GM19023 (cell line): ENCODE measurements around the gene ATP5PO.

ENCODE experiments used
- ATAC-seq: cut with Tn5 transposase; IDR thresholded peaks from one replicate; pipeline ENCODE4 v1.9.1; 2021; ENCODE audit warnings: mild to moderate bottlenecking, moderate library complexity; ENCODE audit not compliant: unreplicated experiment

Gene ATP5PO, protein sequence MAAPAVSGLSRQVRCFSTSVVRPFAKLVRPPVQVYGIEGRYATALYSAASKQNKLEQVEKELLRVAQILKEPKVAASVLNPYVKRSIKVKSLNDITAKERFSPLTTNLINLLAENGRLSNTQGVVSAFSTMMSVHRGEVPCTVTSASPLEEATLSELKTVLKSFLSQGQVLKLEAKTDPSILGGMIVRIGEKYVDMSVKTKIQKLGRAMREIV

DNA sequence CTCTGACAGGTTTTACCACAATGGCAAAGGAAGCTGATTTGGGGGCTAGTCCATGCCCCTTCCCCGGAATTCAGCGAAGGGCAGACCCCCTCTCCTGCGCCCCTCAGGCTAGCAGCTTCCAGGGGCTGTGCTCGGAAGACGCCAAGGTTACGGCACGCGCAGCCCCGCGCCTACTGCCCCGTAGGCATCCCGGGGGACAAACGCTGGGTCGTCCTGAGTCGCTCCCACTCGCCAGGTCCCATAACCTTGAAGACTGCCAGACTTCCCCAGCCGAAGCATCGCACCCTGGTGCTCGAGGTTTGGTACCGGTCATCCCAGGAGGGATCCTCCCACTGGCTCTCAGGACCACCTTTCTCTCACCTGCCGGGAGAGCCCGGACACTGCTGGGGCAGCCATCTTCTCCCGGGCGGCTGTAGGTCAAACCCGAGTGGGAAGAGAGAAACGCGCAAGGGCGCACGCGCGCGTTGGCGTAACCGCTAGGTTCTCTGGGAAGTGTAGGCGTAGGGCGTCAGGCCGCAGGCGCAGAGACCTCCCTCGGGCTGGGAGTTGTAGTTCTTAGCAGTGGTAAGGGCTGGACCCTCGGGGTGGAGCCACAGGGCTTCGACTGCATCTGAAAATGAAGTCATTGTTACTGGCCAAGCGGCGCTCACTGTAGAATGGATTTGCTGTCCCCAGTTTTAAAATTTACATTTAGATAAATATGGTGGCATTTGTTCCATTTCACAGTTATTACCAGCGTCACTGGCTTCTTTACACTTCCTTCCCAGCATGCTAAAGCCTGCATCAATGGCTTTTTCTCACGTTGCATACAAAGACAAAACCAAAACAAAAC, at the start of gene ATP5PO:
ATP5PO (minus strand) TSS at position 437 of the 832 bp plus-strand sequence; CDS start at position 396, 41 bp downstream.
- peak; percentile 98 for ATAC-seq

DNA sequence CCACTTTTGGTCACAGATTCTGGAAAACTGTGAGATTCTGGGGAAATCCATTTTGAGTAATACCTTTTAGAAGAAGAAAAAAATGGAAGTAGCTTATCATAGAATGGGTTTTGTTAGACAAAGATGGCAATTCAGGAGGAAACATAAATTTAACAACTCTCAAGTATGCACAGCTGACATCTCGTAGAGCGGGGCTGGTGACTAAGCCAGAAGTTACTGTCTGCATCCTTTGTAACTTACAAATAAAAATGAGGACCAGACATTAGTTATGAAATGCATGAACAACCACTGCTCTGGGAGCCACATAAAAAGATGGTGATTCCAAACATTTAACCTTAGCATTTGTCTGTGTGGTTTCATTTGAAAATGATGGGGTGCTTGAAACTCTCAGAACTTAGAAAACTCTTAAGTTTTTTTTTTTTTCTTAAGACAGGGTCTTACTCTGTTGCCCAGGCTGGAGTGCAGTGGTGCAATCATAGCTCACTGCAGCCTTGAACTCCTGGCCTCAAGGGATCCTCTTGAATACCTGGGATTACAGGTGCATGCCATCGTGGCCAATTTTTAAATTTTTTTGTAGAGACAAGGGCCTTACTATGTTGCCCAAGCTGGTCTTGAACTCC, 49.2 kb upstream of the ATP5PO start:
- ATAC-seq: no peak

DNA sequence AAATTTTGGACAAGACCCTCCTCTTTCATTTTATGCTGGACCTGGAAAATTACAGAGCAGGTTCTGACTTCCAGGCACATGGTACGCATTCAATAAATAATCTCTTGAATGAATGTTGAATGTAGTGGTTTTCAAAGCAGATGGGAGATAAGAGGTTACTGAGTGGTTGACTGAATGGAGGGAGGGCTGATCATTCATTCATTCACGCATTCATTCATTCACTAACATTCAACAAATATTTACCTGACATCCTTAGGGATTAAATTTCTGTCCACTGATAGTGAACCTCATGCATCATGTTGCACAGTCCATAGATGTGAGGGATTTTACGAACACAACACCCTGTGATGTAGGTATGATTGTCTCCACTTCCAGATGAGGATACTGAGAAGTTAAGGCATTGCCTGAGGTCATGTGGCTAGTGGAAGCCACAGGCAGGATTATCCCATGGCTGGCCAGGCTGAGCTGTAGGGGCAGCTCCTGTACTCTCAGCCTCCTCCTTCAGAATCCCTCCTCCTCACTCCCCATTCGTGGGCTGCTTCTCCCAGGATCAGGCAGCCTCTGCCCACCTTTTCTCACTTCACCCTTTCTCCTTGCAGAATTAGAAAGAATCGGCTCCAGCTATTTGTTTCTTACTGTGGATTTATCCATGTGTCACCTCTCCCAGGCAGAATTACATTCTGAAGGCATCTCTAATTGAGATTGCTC, 48.4 kb upstream of the ATP5PO start:
- ATAC-seq: no peak

DNA sequence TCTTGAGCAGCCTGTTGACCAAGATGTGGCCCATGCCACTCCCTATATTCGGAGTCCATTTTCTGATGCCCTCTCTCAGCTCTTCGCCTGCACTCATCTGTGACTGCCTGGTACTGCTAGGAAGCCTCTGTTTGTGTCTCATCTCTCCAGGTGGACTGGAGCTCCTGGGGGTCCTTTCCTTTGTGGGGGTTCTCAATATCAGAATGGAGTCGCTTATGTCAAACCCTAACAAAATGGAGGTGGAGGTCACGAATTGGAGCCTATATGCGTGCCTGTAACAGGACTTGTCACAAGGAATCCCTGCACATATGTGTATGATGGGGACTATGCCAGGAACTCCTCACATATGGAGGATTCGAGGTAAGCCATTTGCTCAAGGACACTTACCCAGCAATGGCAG, 46.7 kb upstream of the ATP5PO start:
- ATAC-seq: no peak

DNA sequence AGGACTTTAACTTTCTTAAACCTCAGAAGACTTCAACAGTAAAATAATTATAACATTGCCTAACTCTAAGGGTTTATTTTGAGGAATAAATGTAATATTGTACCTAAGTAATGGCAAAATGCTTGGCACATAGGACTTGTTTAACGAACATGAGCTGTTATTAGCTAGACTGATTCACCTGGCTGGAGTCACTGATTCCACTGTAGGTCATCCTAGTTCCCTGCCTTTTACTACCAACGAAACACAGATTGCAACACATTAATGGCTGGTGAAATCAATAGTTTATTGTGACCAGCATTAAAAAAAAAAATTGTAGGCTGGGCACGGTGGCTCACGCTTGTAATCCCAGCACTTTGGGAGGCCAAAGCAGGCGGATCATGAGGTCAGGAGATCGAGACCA, 45.5 kb upstream of the ATP5PO start:
- no peak for ATAC-seq

DNA sequence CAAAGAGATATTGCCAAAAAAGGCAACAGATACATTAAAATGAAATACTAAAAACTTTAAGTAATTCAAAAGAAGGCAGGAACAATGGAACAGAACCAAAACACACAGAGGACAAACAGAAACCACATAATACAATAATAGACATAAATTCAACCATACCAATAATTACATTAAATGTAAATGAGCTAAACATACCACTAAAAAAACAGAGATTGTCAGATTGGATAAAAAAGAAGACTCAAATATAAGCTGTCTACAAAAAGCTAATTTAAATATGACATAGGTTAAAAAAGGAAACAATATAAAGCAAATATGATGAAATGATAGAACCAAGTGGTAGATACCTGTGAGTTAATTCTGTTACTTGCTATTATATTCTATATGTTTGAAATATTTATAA, 44.1 kb upstream of the ATP5PO start:
- no peak for ATAC-seq

DNA sequence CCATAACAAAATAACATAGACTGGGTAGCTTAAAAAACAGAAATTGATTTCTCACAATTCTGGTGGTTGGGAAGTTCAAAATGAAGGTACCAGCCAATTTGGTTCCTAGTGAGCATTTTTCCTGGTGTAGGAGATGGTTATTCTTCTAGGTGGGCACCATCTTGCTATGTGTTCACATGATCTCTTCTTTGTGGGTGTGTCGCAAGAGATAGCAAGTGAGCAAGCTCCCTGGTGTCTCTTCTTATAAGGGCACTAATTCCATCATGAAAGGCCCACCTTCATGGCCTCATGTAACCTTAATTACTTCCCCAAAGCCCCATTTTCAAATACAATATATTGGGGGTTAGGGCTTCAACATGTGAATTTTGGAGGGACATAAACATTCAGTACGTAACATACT, 38.8 kb upstream of the ATP5PO start:
- ATAC-seq: no peak

DNA sequence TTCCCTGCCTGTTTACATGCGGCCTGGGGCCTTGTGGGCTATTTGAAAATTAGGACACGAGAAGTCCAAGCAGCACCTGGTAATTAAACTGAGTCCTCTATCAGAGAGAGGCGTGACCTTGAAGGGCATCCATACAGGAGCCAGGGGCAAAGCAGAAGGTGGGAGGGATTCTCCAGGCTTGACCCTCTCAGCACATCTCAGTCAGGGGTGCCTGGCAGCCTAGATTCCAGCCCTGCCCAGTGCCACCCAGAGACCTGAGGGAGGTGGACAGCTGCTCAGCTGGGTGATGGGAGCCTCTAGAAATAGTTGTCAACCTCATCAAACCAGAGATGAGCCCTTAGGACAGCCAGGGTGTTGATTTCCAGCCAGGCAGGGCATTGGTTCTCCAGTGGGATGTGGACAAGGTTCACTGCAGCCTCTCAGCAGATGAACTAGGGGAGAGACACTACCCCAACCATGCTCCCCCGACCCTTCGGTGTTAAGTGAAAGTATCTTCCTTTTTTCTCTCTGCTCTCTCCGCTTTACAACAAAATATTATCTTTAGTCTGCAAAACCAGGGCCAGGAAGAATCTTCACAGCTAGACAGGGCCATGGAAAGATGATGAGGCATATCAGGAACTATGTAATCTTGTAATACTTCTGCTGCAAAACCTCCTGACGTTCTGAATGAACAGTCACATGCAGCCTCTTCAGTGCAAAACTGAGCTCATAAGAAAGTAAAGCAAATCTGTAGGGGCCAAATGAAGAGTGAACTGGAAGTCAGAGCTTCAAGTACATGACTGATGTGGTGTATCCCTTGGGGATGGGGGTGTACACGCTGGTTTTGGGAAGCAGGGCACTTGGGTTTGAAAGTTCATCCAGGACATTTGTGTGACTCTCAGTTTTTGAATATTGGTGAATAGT, 35.9 kb upstream of the ATP5PO start:
- ATAC-seq: no peak

DNA sequence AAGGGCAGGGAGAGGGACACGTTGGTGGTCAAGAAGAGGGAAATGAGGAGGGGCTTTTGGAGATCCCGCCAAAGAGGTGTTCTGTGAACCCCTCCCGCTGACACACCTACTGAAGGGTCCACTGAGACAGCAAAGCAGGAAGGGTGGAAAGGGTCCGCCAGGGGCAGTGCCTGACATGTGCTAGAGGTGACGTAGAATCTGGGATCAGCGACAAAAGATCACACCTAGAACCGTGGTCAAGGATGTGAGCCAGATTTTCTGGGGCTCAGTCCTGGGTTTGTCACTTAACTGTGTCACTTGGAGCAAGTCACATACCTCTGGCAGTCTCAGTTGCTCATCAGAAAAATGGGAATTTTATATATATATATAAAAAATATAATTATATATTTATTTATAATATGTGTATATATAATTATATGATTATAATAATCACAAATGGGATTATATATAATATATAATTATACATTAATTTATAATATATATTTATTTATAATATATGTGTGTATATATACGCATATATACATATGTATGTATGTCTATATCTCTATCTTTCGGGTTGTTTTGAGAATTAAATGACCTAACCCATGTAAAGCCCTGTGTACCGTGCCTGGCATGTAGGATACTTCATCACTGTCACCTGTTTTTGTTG, 35.0 kb upstream of the ATP5PO start:
- ATAC-seq: no peak

DNA sequence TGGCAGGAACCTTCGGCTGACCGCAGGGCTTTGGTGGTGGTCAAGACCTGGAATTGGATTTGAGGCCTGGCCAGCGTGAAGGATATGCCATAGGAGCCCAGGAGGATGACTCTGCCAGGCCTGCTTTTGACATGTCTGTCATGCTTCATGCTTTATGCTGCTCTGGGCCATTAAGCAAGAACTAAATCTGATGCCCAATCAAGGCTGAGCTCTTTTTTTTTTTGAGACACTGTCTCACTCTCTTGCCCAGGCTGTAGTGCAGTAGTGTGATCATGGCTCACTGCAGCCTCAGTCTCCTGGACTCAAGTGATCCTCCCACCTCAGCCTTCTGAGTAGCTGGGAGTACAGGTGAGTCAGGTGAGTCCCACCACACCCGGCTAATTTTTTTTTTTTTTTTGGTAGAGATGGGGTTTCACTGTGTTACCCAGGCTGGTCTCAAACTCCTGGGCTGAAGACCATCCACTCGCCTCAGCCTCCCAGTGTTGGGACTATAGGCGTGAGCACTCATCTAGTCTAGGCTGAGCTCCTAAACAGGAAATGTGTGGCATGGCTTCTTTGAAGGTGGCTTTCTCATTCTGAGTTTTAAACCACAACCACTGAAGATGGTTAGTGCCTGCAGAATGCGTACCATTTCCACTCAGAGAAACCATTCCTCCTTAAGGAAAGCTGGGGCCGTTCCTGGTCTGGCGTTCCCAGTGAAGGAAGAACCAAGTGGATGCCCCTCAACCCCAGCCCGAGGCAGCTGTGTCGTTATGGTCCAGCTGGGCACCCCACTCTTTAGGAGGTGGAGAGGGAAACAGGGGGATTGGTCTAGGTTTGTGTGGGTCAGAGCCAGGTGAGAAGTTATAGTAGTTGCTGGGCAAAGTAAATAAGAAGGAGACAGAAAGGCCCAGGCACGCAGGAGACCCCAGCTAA, 34.2 kb upstream of the ATP5PO start:
- ATAC-seq: no peak

DNA sequence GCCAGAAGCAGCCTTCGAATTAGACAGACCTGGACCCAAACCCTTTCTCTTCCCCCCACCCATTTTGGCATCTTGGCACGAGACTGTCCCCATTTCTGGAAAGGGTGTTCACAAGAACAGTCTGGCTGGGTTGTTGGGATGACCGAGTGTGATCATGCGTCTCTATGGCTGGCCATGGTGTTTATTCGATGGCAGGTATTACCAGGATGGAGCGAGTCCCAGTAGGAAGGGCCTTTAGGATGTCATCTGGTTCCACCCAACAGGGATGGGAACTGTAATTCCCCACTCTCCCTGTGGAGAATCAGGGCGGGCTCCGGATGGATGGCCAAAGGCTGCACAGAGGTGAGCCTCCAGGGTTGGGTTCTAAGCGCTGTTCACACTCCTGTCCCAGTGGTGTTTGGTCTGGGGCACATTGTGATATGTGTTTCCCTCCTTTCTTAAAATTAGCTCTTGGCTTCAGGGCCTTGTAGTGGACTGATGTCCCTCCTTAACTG, 33.4 kb upstream of the ATP5PO start:
- ATAC-seq: no peak

DNA sequence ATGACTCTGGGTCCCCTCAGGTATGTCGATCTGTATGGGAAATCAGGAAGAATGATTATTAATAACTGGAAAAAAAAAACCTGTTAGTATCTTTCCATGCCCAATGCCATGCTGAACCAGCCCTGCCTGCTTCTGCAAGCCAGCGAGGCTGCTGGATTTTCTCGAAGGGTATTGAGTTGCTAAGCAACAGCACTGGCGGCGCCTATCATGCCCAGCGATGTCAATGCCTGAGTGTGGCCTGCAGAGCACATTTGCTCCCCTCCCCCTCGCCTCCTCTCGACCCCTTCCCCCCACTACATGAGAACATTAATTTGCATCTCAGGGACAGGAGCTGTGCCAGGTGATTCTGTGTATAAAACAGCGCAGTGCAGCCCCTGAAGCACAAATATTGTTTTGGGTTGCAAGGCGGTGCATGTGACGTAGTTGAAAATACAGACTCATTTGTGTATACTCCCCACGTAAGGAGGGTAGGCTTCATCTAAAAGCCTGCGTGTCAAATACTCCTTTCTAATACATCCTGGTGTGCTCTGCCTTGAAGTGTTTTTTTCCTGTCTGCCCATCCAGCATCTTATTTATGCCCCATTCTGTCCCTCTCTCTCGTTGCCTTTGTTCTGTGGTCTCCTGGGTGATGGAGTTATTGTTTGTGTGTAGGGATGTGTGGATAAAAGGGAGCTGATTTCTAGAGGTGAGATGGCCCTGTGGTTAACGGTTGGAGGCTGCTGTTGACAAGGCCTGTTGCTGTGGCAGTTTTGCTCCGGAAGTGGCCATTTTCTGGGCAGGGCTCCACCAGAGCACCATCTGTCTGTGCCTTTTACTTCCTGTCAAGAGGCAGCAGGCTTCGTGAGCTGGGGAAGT, 32.7 kb upstream of the ATP5PO start:
- peak; percentile 59 for ATAC-seq

DNA sequence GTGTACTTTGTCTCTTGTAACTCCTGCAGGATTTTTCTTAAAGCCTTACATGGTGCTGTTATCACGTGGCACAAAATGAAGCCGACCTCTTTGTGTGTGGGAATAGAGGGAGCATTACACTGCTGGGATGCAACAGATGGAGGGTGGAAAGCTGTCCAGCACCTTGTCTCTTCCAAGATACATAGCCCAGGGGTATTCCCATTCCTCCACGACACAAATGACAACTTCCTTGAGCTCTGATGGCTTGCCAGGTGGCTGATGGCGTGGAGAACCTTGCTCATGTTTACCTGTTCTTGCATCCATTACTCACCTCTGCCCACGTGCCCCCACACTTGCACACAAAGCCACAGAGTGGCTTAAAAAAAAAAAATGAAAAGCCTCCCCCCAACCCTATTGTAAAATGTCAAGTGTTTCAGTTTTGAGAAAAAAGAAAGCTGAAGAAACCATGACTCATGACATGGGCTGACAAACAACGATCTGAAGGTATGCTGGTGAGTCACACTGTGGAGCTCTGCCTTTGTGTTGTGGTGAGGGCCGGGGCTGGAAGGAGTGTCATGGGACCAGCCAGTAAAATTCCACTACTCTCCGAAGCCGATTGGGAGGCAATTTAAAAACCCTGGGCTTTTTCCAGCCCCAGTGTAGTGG, 32.0 kb upstream of the ATP5PO start:
- ATAC-seq: peak; percentile 54

DNA sequence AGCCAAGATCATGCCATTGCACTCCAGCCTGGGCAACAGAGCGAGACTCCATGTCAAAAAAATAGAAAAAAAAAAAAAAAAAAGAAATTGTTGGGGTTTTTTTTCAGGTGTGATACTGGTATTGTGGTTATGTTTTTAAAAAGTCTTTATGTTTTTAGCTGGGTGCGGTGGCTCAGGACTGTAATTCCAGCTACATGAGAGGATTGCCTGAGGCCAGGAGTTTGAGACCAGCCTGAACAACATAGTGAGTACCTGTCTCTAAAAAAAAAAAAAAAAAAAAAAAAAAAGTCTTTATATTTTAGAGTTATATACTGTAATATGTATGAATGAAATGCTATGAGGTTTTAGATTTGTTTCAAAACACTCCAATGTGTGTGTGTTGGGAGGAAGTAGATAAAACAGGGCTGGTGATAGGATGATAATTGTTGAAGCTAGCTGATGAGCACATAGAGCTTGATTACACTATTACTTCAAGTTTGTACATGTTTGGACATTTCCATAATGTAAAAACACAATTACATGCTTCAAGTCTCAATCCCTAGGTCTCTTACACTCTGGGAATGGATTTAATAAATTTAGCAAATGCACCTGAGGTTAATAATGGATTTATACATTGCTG, 30.2 kb upstream of the ATP5PO start:
- ATAC-seq: no peak

DNA sequence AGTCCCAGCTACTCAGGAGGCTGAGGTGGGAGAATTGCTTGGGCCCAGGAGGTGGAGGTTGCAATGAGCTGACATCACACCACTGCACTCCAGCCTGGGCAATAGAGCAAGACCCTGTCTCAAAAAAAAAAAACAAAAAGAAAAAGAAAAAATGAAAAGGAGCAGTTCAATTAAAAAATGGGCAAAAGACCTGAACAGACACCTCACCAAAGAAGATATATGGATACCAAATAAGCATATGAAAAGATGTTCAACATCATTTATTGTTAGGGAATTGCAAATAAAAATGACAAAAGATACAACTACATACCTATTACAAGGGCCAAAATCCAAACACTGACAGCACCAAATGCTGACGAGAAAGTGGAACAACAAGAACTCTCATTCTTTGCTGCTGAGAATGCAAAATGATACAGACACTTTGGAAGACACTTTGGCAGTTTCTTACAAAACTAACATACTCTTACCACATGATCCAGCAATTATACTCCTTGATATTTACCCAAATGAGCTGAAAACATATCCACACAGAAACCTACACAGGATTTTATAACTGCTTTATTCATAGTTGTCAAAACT, 28.7 kb upstream of the ATP5PO start:
- no peak for ATAC-seq

DNA sequence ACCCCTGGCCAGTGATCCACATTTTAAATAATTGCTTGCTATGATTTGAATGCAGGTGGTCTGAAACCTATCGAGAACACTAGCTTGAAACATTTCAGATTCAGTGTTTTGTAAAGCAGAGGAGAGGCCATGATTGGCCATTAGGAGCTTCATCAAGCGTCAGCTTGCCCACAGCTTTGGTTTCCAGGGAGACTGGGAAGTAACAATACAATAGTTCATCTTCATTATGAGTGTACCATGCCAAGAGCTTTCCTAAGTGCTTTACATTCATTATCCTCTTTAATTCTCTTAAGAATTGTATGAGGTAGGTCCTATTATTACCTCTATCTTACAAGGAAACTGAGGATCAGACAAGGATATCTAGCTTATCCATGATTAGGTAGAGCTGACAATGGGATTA, 27.7 kb upstream of the ATP5PO start:
- ATAC-seq: no peak
